Adipocyte (in vitro differentiated cells): Measurements from ENCODE around the gene CRIM1.

ENCODE experiments used
- DNase-seq: peaks from one replicate; pipeline ENCODE4 v3.0.0-alpha.2; 2015; ENCODE audit warnings: low read depth
- H3K27me3 ChIP-seq: replicated peaks from 2 replicates; pipeline ENCODE4 v1.7.0; 2013; ENCODE audit warnings: mild to moderate bottlenecking, low read length, moderate library complexity; ENCODE audit not compliant: control insufficient read depth, insufficient read depth
- H3K36me3 ChIP-seq: 2 replicates; pipeline ENCODE4 v1.7.0; 2013; ENCODE audit warnings: low read length, mild to moderate bottlenecking, moderate library complexity; ENCODE audit not compliant: control insufficient read depth, insufficient read depth, severe bottlenecking
- H3K4me1 ChIP-seq: 2 replicates; pipeline ENCODE4 v1.7.0; 2013; ENCODE audit warnings: mild to moderate bottlenecking, low read length, moderate library complexity; ENCODE audit not compliant: control insufficient read depth, insufficient read depth
- H3K4me3 ChIP-seq: 2 replicates; pipeline ENCODE4 v1.7.0; 2013; ENCODE audit warnings: mild to moderate bottlenecking, low read length, moderate library complexity
- H3K9ac ChIP-seq: 2 replicates; pipeline ENCODE4 v1.7.0; 2013; ENCODE audit warnings: mild to moderate bottlenecking, low read length, moderate library complexity
- H3K9me3 ChIP-seq: 2 replicates; pipeline ENCODE4 v1.7.0; 2013; ENCODE audit warnings: mild to moderate bottlenecking, low read length, moderate library complexity; ENCODE audit not compliant: control insufficient read depth

Gene CRIM1

DNA sequence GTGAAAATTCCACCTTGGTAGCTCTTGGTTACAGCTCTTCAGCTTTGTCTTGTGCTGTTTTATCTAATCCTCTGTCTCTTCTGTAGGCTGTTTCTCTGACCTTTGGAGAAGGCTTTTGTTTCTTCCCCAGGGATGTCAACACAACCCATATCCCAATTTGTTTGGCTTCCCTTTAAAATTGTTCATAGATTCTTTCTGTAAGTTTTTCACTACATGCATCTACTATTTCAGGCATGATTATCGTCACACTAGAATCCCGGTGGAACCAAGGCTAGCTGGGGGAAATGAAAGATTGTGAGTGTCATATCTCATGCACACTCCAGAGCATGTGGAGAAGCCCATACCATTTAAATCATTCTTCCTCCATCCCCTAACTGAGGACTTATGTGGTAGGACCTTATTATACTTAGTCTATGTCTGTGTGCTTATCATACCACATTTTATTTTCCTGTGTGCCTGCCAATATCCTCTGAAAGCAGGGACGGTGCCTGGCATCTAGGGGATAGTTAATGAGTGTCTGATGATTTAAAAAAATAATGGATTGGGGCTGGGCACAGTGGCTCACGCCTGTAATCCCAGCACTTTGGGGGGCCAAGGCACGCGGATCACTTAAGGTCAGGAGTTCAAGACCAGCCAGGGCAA is 59.9 kb downstream of the CRIM1 start:
- Histone ChIP-seq H3K4me3 (no peak overlapping the region), H3K9me3 (no peaks in the 10 kb centered on the region), H3K27me3 (no peaks in the 10 kb centered on the region), H3K9ac (no peak overlapping the region), H3K4me1 (peaks cover 56% of the 10 kb centered on the region), H3K36me3 (peaks cover 6% of the 10 kb centered on the region)
- no peak for DNase-seq

DNA sequence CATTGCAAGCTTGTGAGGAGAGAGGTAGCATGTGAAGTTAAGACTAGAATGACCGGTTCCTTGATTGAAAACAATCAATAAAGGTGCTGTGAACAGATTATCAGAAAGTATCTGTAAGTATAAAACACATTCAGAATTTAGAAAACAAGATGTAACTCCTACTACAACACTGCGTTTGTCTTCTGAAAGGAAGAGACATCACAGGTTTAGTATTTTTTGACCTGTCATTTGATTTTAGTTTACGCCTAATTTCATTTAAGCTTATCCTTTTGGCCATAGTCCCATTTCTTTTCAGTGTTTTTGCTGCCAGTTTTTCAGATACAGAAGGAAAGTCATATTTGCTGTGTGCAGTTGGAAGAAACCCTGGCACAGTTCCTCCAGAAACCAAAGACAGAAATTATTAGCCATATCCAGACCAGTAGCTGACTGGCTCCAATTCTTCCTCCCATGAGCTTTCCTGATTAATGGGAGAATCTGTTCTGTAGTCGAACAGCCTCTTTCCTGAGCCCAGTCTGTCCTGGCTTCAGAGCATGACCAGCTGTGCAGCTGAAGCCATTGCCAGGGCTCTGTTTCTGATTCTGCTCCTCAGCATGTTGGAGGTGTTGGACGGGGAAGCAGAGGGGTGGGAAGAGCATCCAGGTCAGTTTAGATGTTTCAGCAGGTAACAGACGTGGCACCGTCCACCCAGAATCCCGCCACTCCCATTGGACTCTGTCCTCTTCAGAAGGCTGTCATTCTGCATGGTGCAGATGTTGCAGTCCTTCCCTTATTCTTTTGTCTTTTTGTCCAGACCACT is 61.0 kb downstream of the CRIM1 start:
- Histone ChIP-seq H3K9me3 (no peaks in the 10 kb centered on the region), H3K9ac (no peak overlapping the region), H3K27me3 (no peaks in the 10 kb centered on the region), H3K4me1 (peaks cover 50% of the 10 kb centered on the region), H3K4me3 (no peak overlapping the region), H3K36me3 (peaks cover 6% of the 10 kb centered on the region)
- DNase-seq = no peak

DNA sequence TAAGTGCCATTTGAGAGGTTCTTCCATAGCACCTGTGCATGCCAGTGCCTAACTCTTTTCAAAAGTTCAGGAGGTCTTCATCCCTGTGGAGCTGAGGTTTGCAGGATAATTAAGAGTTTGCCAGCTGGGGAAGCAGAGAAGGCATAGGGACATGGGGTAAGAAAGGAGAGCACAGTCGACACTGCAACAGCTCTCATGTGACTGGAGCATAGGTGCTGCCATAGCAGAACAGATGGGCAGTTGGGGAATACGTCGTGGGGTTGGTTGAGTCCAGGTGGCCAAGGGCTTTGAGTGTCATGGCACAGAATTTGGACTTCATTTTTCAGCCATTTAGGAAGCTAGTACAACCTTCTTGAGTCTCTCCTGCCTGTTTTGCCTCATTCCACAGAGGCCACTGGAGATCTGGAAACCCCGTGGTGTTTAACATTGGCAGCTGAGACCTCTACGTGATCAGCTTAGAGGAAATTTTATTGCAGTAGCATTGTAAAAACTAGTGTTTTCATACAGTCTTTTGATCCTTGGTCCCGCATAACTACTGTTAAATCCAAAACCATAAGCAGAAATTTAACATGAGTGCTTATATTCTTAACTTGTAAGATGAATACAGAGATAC is 65.1 kb downstream of the CRIM1 start:
- Histone ChIP-seq H3K36me3 (peaks cover 14% of the 10 kb centered on the region), H3K9me3 (no peaks in the 10 kb centered on the region), H3K4me3 (no peak overlapping the region), H3K4me1 (peaks cover 14% of the 10 kb centered on the region), H3K9ac (no peak overlapping the region), H3K27me3 (no peaks in the 10 kb centered on the region)
- no peak for DNase-seq

DNA sequence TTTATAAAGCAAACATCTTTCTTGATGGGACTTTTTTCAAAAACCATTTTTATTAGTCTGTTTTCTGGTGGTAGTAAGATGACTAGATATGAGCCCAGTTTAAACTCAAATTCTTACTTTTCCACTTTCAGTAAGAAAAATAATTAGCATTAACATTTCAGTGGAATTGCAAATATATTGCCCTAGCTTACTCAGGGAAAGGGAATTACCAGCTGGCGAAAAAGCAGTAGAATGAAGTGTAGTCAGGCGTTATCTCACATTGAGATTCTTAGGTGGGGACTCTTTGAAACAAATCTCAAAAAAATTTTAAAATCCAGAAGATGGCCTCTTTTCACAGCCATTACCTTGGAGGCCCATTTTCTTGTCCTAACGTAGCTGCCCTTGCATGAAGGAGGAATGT is 65.8 kb downstream of the CRIM1 start:
- Histone ChIP-seq H3K9me3 (no peaks in the 10 kb centered on the region), H3K4me1 (peaks cover 13% of the 10 kb centered on the region), H3K27me3 (no peaks in the 10 kb centered on the region), H3K4me3 (no peak overlapping the region), H3K9ac (no peak overlapping the region), H3K36me3 (peaks cover 15% of the 10 kb centered on the region)
- DNase-seq = no peak

DNA sequence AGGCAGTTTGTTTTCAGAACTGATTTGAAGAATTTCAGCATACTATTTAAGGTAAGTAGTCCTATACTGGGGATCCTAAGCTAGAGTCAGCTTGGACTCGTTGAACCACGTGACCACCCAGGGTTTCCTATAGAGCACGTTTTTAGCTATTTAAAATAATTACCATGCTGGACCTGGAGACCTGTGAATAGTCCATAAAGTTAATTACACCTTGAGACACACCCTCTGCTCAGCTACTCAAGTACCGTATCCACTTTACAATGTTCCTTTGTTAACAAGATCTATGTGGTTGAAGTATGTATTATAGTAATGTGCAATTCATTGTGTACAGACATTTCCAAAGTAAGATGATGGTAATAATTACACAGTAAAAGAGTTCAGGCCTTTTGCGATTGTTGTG is 67.6 kb downstream of the CRIM1 start:
- no peaks in the 10 kb centered on the region for H3K9me3 ChIP-seq
- H3K4me1 ChIP-seq = peaks cover 6% of the 10 kb centered on the region
- no peaks in the 10 kb centered on the region for H3K27me3 ChIP-seq
- no peak overlapping the region for H3K9ac ChIP-seq
- H3K36me3 ChIP-seq = peaks cover 15% of the 10 kb centered on the region
- no peak overlapping the region for H3K4me3 ChIP-seq
- no peak for DNase-seq

DNA sequence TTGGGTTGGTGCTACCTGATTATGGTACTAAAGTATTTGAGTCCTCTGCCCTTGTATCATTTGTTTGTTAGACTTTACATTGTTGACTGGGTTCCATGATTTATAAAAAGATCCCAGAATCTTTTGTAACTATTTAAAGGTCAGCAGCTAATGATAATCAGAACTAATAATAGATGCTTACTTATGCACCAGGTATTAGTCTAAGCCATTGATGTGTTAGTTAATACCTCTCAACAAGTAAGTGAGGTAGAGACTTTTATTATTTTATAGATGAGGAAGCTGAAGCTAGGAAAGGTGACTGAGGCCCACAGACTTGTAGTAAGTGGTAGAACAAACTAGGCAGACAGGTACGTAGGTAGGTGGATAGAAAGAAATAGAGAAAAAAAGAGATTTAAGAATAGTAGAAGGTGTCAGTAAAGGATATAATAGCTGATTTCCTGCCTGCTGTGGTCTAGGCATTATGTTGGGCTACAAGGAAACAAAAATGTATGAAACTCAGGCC is 68.1 kb downstream of the CRIM1 start:
- Histone ChIP-seq H3K4me3 (no peak overlapping the region), H3K4me1 (peaks cover 7% of the 10 kb centered on the region), H3K27me3 (no peaks in the 10 kb centered on the region), H3K9me3 (no peaks in the 10 kb centered on the region), H3K36me3 (peaks cover 15% of the 10 kb centered on the region), H3K9ac (no peak overlapping the region)
- no peak for DNase-seq

DNA sequence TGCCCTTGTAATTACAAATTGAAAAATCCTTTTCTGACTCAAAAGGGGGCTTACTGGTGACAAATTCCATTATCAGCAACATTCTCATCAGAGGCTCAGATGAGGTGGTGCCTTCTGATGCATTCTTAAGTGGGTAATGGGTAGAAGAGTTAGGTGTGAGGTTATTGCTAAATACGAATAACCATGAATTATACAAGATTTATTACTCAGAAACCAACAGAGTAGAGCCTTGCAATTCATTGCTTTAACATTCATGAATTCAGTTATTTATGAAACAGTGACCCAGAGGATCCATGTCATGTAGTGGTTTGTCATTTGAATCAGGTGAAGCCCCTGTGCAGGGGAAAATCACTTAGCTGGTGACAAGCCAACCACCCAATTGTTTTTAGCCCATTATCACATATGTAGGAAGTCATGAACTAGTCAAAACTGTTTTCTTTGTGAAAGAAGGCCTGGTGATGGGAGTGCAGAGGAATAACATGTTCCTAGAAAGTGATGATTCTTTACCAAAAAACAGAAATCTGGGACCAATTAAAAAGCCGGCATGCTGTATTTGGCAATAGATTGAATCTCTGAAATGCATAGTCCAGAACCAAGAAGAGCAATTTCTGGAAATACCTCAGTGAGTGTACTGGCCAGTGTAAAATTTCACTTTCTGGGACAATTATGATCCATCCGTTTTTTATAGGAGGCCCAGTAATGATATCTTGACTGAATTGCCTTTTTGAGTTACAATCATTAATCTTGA is 70.2 kb downstream of the CRIM1 start:
- Histone ChIP-seq H3K27me3 (no peaks in the 10 kb centered on the region), H3K9me3 (no peaks in the 10 kb centered on the region), H3K9ac (no peak overlapping the region), H3K36me3 (peaks cover 15% of the 10 kb centered on the region), H3K4me1 (peaks cover 17% of the 10 kb centered on the region), H3K4me3 (no peak overlapping the region)
- peak; percentile 88 for DNase-seq

DNA sequence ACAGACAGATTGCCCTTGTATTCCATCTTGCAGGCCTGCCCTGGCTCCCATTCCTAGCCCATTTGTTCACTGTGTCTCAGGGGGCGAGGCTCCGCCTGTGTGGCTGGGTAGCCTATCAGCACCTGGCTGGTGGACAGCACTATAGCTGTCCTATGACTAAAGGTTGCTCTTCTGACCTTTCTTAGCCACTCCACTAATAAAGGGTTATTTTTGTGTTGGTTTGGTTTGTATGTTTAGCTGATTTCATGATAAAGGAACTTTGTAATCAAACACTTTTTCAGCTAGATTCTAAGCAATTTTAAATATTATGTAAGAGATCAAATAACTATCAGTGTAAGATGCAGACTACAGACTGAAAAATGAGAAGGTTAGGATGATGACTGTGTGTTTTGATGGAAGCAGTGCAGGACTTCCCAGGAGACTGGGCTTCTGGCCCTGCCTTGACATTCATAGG is 72.2 kb downstream of the CRIM1 start:
- H3K4me1 ChIP-seq = peaks cover 22% of the 10 kb centered on the region
- no peaks in the 10 kb centered on the region for H3K9me3 ChIP-seq
- H3K9ac ChIP-seq = no peak overlapping the region
- peak; percentile 26 for DNase-seq
- no peak overlapping the region for H3K4me3 ChIP-seq
- H3K27me3 ChIP-seq = no peaks in the 10 kb centered on the region
- H3K36me3 ChIP-seq = peaks cover 21% of the 10 kb centered on the region

DNA sequence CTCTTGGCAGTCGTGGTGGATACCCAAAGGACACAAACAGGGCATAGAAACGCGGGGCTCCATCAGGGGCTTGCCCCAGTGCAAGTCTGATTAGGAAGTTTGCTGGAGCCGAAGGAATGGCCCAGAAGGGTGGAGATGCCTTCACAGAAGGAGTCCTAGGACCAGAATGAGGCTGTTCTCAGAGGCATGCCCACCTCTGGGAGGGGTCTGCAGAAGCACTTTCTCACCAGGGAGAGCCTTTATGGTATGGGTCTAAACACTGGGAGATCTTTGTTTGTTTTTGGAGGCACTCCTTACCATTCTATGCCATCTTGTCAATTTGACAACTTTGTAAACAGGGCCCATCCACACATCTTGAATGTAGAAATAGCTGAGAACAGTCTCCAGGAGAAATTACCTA is 75.0 kb downstream of the CRIM1 start:
- peaks cover 8% of the 10 kb centered on the region for H3K36me3 ChIP-seq
- no peaks in the 10 kb centered on the region for H3K9me3 ChIP-seq
- no peak overlapping the region for H3K9ac ChIP-seq
- H3K4me1 ChIP-seq = peaks cover 44% of the 10 kb centered on the region
- no peaks in the 10 kb centered on the region for H3K27me3 ChIP-seq
- no peak for DNase-seq
- no peak overlapping the region for H3K4me3 ChIP-seq

DNA sequence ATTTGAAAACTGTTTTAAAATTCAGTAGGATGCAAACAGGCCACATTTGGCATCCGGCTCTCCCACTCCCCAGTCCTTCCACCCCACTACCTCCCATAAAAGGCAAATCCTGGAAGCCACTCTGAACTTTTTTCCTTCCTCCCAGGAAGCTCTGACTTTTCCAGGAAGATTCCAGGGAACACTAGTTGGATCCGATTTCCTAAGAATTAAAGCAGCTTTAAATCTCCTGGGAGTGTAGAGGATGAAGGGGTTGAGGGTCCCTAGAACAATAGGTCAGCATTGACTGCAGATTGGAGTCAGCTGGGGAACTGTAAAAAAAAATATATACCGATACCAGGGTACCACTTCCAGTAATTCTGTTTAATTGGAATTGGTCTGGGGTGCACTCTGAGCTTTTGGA is 76.9 kb downstream of the CRIM1 start:
- H3K9me3 ChIP-seq = no peaks in the 10 kb centered on the region
- DNase-seq = no peak
- no peak overlapping the region for H3K9ac ChIP-seq
- H3K4me3 ChIP-seq = no peak overlapping the region
- no peaks in the 10 kb centered on the region for H3K27me3 ChIP-seq
- peaks cover 6% of the 10 kb centered on the region for H3K36me3 ChIP-seq
- H3K4me1 ChIP-seq = peaks cover 38% of the 10 kb centered on the region
